ENCODE results near the gene SORCS2.

The SORCS2 gene

GRCh38 chr4:7399440-7400234, 207.3 kb downstream of the SORCS2 start:
- in situ Hi-C loops (cut with MboI; ENCODE audit: low pct_unique_long_range_greater_than_20kb, low sequenced_read_pairs, unreplicated experiment), result no loop called here
- no peak for DNase-seq (ENCODE audit: low spot score)
- TF ChIP-seq, protein P1, sequence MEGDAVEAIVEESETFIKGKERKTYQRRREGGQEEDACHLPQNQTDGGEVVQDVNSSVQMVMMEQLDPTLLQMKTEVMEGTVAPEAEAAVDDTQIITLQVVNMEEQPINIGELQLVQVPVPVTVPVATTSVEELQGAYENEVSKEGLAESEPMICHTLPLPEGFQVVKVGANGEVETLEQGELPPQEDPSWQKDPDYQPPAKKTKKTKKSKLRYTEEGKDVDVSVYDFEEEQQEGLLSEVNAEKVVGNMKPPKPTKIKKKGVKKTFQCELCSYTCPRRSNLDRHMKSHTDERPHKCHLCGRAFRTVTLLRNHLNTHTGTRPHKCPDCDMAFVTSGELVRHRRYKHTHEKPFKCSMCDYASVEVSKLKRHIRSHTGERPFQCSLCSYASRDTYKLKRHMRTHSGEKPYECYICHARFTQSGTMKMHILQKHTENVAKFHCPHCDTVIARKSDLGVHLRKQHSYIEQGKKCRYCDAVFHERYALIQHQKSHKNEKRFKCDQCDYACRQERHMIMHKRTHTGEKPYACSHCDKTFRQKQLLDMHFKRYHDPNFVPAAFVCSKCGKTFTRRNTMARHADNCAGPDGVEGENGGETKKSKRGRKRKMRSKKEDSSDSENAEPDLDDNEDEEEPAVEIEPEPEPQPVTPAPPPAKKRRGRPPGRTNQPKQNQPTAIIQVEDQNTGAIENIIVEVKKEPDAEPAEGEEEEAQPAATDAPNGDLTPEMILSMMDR (IDR thresholded peaks at IDR 0.05; ENCODE audit: extremely low read depth, insufficient read depth, missing control alignments), result no peak

- TF ChIP-seq, protein P1 (IDR thresholded peaks at IDR 0.05; ENCODE audit: extremely low read depth, insufficient read depth, missing control alignments), result no peak
- in situ Hi-C loops (cut with MboI; ENCODE audit: low pct_unique_long_range_greater_than_20kb, low sequenced_read_pairs, unreplicated experiment), result no loop called here
- DNase-seq (ENCODE audit: low spot score), result no peak
Observed at GRCh38 chr4:7400671-7401298, 208.4 kb downstream of the SORCS2 start.

DNA sequence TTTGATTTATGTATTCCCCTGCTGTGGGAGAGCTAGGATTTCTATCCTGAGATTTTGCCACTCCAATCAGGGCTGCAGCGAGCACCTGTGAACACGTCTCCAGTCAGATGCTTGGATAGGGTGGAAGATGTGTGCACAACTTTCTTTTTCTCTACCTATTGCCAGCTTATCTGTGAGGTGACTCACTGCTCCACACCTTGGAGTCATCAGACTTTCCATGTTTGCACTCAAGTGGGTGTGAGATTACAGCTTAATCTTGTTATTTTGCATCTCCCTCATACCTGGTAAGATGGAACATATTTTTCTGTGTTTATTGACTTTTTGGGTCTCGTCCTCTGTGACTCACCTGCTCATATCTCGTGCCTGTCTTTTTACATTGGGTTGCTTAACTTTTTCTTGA, 210.2 kb downstream of the SORCS2 start:
- no peak for DNase-seq (ENCODE audit: low spot score)
- TF ChIP-seq, protein P1 (IDR thresholded peaks at IDR 0.05; ENCODE audit: extremely low read depth, insufficient read depth, missing control alignments), result no peak
- in situ Hi-C loops (cut with MboI; ENCODE audit: low pct_unique_long_range_greater_than_20kb, low sequenced_read_pairs, unreplicated experiment), result no loop called here

DNA sequence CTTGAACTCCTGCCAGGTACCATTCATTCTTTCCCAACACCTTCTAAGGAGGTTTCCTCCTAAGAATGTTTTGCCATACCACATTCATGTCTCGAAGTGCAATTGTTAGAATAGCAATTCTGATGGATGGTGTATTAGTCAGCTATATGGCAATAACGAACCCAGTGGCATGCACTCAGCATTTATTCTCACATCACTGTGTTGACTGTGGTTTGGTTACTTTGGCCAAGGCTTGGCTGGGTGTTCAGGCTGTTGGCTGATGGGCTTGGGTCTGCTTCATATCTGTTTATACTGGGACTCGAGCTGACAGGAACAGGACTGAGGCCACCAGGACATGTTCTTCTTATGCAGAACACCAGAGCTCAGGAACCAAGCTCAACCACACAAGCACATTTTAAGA, 210.7 kb downstream of the SORCS2 start:
- DNase-seq (ENCODE audit: low spot score), result no peak
- TF ChIP-seq, protein P1 (IDR thresholded peaks at IDR 0.05; ENCODE audit: extremely low read depth, insufficient read depth, missing control alignments), result no peak
- in situ Hi-C loops (cut with MboI; ENCODE audit: low pct_unique_long_range_greater_than_20kb, low sequenced_read_pairs, unreplicated experiment), result no loop called here

DNA sequence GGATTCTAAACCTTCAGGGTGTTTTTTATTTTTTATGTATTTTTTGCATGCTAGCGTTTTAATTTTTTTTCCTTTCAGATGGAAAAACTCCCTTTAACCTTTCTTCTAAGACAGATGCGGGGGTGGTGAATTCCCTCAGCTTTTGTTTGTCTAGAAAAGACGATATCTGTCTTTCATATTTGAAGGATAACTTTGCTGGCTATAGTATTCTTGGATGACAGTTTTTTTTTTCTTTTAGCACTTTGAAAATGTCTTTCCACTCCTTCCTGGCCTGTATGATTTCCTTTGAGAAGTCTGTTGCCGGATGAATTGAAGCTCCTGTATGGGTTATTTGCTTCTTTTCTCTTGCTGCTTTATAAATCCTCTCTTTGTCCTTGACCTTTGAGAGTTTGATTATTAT, 215.8 kb downstream of the SORCS2 start:
- in situ Hi-C loops (cut with MboI; ENCODE audit: low pct_unique_long_range_greater_than_20kb, low sequenced_read_pairs, unreplicated experiment), result no loop called here
- DNase-seq (ENCODE audit: low spot score), result no peak
- TF ChIP-seq, protein P1 (IDR thresholded peaks at IDR 0.05; ENCODE audit: extremely low read depth, insufficient read depth, missing control alignments), result no peak

GRCh38 chr4:7410446-7410845, 218.1 kb downstream of the SORCS2 start:
- TF ChIP-seq, protein P1 (IDR thresholded peaks at IDR 0.05; ENCODE audit: extremely low read depth, insufficient read depth, missing control alignments), result no peak
- in situ Hi-C loops (cut with MboI; ENCODE audit: low pct_unique_long_range_greater_than_20kb, low sequenced_read_pairs, unreplicated experiment), result no loop called here
- no peak for DNase-seq (ENCODE audit: low spot score)
